ENCODE data around the gene OR4D6.
"Not testable (repeated sequence)": the region's sequence is repeated elsewhere in the genome, so short reads cannot be mapped to it uniquely, and the experiment has no call there.

OR4D6 gene

DNA sequence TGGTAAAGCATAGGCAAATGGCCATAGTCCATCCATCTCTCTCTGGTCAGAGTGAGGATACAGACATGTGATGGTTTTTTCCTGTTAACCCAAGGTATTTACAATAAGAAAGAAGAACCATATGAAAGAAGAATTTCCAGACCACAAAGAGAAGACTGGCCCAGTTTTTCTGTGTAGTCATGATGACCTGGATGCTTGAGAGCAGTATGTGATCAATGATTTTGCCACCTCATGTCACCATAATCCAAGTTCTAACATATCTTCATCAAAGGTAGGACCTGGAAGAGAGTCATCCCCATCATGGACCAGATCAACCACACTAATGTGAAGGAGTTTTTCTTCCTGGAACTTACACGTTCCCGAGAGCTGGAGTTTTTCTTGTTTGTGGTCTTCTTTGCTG, at the start of gene OR4D6:
OR4D6 (plus strand) TSS at position 301 of the 400 bp plus-strand sequence; CDS start at position 301, 0 bp downstream.
- no peak for DNase-seq

DNA sequence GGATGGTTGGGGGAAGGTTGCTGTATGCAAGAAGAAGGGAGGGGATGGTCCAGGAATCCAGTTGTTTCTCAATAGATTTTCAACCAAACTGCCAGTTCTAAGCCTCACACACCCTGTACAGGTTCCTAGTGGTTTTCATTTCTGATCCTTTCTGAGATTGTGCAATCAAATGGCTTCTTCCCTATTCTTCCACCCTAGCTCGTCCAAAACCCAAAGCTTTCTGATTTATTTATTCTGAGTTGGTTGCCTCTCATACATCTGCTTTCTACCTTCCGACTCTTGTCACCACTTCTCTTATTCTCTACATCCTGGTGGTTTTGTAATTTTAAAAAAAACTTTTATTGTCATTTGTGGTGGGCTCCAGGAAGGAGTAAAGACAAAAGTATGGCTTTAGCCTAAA, 43.1 kb upstream of the OR4D6 start:
- peak; percentile 53 for DNase-seq

DNA sequence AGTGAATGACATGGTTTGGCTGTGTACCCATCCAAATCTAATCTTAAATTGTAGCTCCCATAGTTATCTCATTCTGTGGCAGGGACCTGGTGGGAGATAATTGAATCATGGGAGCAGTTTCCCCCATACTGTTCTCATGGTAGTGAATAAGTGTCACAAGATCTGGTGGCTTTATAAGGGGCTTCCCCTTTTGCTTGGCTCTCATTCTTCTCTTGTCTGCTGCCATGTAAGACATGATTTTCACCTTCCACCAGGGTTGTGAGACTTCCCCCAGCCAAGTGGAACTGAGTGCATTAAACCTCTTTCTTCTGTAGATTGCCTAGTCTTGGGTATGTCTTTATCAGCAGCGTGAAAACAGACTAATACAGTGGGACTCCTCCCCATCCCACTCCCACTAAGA, 41.6 kb upstream of the OR4D6 start:
- DNase-seq, result peak; percentile 69

DNA sequence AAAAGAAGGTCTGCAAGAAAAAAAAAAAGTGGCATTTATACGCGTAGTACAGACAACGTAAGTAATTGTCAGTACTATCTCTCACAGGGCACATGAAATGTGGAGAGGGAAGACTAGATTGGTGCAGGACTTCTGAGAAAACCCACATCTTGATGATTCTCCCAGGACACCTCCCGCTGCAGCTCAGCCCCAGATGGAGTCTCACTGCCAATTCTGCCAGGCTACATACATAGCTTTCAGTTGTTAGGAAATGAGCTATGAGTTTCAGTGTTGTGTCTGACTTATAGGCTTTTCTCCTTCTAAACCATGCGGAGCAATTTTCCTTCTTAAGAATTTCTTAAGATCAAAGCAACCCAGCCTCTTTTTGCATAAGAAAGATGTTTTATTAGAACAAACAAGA, 40.1 kb upstream of the OR4D6 start:
- DNase-seq, result no peak

DNA sequence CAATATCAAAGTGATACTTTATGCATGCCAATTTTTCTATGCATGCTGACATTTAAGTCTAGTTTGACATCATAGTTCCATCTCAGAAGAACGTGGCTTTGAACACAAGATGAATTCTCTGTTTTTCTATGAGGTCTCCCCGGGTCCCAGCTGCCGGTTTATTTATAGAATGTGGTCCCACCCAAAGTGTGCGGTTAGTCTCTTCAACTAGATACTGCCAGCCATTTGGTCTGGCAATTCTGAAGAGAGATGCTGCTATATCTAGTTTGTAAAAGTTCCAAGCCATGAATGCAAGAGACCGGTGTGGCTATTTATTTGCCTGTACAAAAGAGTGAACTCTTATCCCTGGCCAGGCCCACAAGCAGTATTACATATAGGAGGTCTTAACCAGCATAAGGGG, 39.7 kb upstream of the OR4D6 start:
- no peak for DNase-seq

DNA sequence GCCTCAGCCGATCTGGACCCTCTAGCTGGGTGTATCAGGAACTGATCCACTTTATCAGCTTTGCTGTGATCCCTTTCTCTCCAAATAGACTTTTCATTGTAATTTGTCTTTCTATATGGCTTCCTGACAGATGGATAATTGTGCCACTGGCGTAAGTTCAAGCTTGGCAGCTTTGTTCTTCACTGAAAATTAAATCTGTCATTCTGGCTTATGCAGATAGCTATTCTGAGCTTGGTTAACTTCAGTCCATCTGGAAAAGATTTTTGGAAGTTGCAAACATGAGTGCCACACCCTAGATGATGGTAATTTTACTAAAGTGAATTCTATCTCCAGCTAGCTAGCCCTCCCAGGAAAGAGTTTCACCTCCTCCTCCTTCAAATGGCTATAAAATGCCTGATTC, 38.6 kb upstream of the OR4D6 start:
- no peak for DNase-seq

DNA sequence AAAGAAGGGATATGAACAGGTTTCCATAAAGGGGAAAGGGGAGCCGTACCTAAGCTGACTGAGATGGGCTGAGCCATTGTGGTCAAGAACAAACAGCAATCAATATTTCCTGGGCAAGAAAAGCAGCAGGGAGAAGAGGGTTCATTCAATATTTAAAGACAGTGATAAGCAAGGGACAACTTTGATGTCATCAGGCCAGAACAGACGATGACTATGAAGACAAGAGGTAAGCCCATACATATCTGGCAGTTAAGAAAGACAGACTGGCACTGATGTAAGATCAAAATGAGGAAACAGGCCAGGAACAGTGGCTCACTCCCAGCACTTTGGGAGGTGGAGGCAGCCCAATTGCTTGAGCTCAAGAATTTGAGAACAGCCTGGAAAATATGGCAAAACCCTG, 32.9 kb upstream of the OR4D6 start:
- peak; percentile 49 for DNase-seq

DNA sequence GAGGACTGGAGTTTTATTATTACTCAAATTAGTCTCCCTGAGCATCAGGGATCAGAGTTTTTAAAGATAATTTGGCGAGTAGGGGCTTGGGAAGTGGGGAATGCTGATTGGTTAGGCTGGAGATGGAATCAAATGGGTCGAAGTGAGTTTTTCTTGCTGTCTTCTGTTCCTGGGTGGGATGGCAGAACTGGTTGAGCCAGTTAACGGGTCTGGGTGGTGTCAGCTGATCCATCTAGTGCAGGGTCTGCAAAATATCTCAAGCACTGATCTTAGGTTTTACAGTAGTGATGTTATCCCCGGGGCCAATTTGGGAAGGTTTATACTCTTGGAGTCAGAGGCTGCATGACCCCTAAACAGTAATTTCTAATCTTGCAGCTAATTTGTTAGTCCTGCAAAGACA, 31.6 kb upstream of the OR4D6 start:
- no peak for DNase-seq

DNA sequence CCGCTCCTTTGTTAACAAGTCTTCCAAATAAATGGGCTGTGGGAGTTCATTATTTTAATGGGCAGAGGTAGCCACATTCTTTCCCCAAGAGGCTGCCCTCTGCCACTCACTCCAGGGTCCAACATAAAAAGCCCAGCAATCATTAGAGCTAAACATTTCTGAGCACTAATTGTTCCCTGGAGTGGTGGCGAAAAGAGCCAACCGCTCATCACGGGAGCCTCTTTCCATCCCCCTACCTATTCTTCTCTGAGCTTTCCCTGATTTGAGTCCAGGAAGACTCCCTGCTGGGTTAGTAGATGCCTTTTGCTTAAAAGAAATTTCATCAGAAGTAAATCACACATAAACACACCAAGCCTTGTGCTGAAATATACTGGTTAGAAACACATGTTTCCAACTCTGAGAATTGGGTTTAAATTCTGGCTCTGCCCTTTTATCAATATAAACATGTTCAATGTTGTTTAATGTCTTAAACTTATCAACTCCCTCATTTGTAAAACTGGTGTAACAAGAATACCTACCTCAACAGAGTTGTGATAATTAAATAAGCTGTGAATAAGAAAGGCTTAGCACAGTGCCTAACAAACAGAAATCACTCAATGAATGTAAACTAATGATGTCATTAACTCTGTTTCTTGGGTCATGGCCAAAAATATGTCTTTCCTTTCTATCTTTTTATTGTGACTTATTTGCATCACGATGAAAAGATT, 30.2 kb upstream of the OR4D6 start, which contains the start of gene OR5A2:
OR5A2 (minus strand) TSS at position 53 of the 707 bp plus-strand sequence. CDS start 3,460 bp downstream, outside the sequence.
- no peak for DNase-seq

DNA sequence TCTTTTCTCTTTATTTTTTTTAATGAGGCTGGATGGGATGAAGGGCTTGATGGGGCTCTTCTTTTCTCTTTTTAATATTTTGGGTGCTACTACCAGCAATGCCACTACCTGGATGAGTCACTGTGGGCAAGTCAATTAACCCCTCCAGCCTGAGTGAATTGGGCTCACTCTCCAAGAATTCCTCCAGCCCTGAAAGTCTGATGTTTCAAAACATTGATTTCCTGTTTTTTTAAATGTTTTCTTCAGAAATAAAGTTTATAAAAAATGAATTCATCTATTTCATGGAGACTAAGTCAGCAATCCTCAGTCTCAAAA, 29.7 kb upstream of the OR4D6 start:
- DNase-seq, result no peak

DNA sequence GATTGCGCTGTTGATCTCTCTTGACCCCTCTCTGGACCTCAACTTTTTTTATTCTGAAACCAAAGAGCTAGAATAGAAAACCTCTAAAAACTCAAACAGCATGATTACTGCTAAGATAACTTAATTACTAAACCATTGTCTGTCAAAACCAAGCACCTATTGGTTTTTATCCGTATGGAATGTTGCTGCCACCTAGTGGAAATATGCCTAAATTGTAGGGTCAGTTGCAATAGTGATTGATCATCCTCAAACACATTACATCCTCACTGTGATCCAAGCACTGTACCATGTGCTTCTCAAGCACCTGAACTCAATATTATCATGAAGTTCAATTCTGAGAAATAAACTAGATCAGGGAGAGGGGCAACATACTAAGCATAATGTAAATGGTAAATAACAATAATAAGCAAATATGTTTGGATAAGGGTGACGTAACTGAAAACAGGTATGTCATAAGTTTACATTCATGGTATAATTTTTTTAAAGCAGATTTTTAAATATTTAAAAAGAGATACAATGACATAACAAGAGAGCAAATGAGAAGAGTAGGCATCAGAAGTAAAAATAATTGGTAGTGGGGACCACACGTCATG, 26.7 kb upstream of the OR4D6 start:
- DNase-seq, result peak; percentile 77

DNA sequence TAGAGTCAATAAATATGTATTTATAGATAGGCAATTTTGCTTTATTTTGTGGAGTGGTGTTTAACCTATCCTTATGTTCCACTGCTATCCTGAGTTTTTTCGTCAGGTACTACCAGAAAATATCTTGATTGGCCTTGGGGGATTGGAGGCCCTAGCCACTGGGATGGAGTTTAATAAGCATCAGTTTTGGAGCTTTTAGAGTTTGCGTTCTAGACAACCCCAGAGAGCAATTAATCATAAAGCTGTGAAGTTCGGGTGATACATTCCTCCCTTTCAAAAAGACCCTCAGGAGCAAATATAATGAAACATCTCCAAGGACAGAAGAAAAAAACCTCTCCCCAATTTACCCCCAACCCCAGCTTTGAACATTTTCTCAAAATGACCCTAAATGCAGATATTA, 20.6 kb upstream of the OR4D6 start, which contains the start of gene OR5A1:
OR5A1 (plus strand) TSS at position 301 of the 400 bp plus-strand sequence. CDS start 6,700 bp downstream, outside the sequence.
- DNase-seq, result no peak

DNA sequence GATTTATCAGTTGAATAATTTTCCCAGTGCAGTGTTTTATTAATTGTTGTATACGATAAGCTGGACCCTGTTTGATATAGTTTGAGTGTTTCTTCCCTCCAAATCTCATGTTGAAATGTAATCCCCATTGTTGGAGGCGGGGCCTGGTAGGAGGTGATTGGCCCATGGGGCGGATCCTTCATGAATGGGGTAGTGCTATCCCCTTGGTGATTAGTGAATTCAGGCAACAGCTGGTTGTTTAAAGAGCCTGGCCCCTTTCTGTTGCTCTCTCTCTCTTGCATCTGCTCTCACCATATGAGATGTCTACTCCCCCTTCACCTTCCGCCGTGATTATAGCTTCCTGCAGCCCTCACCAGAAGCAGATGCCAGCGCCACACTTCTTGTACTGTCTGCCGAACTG, 19.0 kb upstream of the OR4D6 start:
- DNase-seq, result no peak

DNA sequence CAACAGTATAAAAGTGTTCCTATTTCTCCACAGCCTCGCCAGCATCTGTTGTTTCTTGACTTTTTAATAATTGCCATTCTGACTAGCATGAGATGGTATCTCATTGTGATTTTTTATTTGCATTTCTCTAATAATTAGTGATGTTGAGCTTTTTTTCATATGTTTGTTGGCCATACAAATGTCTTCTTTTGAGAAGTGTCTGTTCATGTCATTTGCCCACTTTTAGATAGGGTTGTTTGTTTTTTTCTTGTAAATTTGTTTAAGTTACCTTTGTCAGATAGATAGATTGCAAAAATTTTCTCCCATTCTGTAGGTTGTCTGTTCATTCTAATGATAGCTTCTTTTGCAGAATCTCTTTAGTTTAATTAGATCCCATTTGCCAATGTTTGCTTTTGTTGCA, 11.1 kb upstream of the OR4D6 start:
- not testable (repeated sequence) for DNase-seq

DNA sequence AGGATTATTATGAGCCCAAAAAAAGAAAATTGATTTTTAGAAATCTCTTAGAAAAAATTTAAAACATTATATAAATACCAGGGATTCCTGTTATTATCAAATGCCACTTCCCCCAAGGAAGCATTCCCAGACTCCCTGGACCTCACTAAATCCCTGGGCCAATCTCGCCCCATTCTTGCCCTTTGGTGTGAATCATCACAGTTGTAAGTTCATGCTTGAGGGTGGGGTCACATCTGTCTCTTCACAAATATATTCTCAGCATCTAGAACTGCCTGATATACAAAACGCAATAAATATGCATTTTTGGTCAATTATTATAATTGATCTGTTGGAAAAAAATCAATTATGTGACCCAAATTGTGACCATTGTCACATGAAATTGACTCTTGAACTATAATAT, 8.3 kb upstream of the OR4D6 start:
- no peak for DNase-seq

DNA sequence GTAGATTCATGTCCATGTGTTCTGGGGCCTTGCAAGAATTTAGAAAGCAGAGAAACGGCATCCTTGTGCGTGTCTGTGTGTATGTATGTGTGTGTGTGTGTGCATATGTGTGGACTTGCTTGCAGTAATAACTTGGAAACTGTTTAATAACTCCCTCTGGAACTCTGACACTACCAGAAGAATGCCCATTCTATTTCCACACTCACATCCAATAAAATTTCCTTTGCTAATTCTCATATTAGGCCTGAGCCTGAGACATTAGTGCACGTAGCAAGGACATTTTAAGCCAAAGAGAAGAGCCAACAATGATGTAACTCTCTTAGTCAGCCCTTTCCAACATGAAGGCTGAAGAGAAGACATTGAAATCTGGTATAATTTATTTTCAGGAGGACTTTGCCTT, 3.2 kb downstream of the OR4D6 start:
- no peak for DNase-seq

DNA sequence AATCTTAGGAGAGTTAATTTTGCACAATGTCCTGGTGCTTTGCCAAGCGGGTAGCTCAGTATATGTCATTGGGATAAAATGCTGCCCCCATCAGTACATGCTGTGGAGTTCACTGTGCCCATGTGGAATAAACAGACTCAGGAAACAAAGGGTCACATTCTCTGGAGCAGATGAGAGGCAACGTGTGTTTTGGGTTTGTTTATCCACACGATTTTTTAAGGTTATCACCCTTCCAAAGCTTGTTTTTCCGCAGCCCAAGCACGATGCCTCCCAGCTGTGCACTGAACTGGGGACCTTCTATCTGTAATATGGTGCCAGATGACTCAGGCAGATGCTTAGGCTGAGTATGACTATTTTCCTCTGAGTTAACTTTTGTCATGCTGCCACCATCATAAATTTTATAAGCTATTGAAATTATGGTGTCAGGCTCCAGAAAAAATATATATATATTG, 6.5 kb downstream of the OR4D6 start:
- DNase-seq, result no peak

DNA sequence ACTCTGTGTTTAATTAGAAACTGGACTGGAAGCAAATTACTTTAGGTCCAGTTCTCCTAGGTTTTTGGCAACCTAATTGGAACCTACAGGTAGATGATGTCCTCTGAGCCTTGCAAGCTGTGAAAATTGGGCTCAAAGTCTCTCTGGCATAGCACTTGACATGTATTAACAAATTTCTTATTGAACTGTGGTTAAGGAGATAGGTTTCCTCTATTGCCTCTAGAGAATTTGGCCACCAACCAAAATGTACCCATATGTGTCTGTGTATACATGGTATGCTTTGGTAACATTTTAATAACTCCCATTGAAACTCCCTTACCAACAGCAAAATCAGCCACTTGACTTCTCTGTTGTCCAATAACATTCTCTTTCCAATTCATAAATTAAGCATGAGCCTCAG, 16.3 kb downstream of the OR4D6 start, which contains the start of gene OR4D10:
OR4D10 (plus strand) TSS at position 301 of the 400 bp plus-strand sequence. CDS start 4,115 bp downstream, outside the sequence.
- DNase-seq, result no peak

DNA sequence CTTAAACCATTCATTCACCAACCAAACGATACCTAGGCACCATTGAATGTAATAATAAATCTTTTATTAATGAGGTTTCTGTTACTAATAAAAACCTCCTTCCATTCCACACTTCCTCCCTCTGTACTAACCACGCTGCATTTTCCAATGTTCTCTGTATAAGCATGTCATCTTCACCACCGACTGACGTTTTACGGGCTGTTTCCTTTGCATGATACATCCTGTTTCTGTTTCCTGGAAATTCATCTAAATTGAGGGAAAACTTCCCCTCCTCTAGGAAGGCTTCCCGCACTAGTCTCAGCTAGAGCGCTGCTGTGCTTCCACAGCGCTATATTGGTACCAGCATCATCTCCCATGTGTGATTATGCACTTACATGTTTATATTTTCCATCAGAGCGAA, 18.4 kb downstream of the OR4D6 start:
- DNase-seq, result no peak

DNA sequence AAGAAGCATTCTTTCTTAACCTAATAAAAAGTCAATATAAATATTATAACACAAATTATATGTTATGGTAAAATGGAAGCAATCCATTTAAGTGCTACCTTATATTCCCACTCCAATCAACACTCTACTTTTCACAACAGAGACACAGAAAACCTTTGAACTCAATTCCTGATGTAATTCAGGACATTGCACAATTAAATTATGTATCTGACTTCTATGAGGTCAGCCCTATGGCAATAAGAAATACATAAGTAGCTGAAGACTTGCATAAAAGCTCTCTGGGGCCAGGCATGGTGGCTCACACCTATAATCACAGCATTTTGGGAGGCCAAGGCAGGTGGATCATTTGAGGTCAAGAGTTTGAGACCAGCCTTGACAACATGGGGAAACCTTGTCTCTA, 23.1 kb downstream of the OR4D6 start:
- peak; percentile 63 for DNase-seq

DNA sequence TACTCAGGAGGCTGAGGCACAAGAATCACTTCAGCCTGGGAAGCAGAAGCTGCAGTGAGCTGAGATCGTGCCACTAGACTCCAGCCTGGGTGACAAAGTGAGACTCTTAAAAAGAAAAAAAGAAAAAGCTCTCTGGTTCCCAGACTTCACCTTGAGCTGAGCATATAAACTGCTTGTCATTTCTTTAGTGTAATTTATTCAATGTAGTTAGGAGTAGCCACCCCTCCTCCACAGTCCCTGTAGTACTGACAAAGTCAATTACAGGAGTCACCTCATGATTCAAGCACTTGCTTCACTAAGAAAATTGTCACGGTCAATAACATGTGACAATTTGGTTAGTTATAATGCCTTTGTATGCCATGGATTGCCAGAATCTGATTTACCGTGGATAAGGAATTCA, 23.6 kb downstream of the OR4D6 start:
- DNase-seq, result no peak

DNA sequence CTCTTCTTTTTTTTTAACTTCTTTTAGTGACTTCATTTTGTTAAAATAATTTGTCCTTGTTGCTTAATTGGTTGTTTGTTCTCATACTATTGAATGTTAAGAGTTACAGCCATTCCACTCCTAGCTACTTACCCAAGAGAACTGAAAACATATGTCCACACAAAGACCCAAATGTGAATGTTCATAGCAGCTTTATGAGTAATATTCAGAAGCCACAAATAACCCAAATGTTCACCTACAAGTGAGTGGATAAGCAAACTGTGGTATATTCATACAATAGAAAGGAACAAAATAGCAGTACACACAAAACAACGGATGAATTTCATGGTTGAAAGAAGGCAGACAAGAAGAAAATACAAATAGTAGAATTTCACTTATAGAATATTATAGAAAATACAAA, 45.2 kb downstream of the OR4D6 start:
- DNase-seq, result no peak

DNA sequence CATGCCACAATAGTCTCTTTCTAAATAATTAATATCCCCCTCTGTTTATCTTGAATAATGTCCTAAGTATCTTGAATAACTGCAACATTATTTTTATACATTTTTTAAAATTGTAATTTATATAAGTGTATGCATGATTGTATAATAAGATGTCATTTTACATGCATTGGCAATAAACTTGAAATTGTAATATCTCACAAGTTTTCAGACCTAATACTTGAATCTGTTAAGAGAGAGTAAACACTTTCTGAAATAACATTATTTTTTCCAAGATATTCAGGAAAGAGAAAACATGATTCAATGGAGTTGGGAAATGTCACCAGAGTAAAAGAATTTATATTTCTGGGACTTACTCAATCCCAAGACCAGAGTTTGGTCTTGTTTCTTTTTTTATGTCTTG, 46.5 kb downstream of the OR4D6 start, which contains the start of gene OR4D11:
OR4D11 (plus strand) TSS at position 301 of the 400 bp plus-strand sequence; CDS start at position 301, 0 bp downstream.
- no peak for DNase-seq
